ENCODE measurements around the gene KRTAP21-2. TPM values are rescaled to one million over a fixed set of nuclear protein-coding genes. Genes with fewer than 3 reads are reported as not detected.

KRTAP21-2 gene
- total and polyA plus RNA-seq, 2 experiments from 2014 or later, result not detected

DNA sequence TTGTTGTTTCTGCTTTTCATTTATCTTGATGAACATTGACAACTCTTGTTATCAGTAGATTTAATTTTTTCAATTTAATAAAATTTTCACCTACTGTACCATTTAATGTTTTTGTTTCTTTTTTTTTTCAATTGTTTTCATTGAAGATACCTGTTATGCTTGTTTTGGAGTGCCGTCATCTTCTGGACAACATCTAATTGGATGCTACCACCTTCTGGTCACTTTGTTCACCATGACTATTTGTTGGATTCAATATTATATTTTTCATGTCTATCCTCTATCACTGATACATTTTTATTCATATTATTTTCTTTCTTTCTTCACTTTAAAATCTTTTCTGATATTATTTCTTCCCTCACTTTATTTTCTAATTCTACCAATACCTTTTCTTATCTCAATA lies 14.0 kb downstream of the KRTAP21-2 start:
- H3K4me3 Mint-ChIP-seq, result no peak overlapping the region
- no peaks in the 10 kb centered on the region for H3K36me3 Mint-ChIP-seq (ENCODE audit: low read depth)
- H3K27me3 Mint-ChIP-seq (ENCODE audit: insufficient read depth, low read depth, poor library complexity), result no peaks in the 10 kb centered on the region
- ATAC-seq (no peak), DNase-seq (ENCODE audit: low spot score) (no peak)
- no peaks in the 10 kb centered on the region for H3K27me3 ChIP-seq (ENCODE audit: insufficient read depth)
- no peak overlapping the region for H3K27ac Mint-ChIP-seq
- H3K27ac ChIP-seq (ENCODE audit: low read depth), result no peak overlapping the region
- no peaks in the 10 kb centered on the region for H3F3A ChIP-seq (replicated peaks; ENCODE audit: low read depth)
- no peaks in the 10 kb centered on the region for H3K4me1 Mint-ChIP-seq
- H2AFZ ChIP-seq, result no peak overlapping the region
- H3K9me2 ChIP-seq (ENCODE audit: insufficient read depth), result no peaks in the 10 kb centered on the region
- no peak overlapping the region for H3K4me3 ChIP-seq
- H3K36me3 ChIP-seq (ENCODE audit: insufficient read depth), result no peaks in the 10 kb centered on the region
- H3K79me2 ChIP-seq (replicated peaks; ENCODE audit: insufficient read depth), result no peaks in the 10 kb centered on the region
- no peaks in the 10 kb centered on the region for H4K20me1 ChIP-seq (replicated peaks; ENCODE audit: insufficient read depth)
- no peaks in the 10 kb centered on the region for H3K9me3 Mint-ChIP-seq
- TF ChIP-seq POLR2AphosphoS5 (IDR thresholded peaks at IDR 0.05; ENCODE audit: low read depth) (no peak), NANOG (IDR thresholded peaks at IDR 0.05; ENCODE audit: borderline replicate concordance) (no peak), ZNF331 (CRISPR knock-in tag; IDR thresholded peaks at IDR 0.05; ENCODE audit: low read depth) (no peak), JUNB (IDR thresholded peaks at IDR 0.05; ENCODE audit: unreplicated experiment) (no peak), STAT1 (IDR thresholded peaks at IDR 0.05; ENCODE audit: unreplicated experiment) (no peak)
- TF ChIP-seq, protein P1, sequence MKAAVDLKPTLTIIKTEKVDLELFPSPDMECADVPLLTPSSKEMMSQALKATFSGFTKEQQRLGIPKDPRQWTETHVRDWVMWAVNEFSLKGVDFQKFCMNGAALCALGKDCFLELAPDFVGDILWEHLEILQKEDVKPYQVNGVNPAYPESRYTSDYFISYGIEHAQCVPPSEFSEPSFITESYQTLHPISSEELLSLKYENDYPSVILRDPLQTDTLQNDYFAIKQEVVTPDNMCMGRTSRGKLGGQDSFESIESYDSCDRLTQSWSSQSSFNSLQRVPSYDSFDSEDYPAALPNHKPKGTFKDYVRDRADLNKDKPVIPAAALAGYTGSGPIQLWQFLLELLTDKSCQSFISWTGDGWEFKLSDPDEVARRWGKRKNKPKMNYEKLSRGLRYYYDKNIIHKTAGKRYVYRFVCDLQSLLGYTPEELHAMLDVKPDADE (IDR thresholded peaks at IDR 0.05), result no peak
- TF ChIP-seq, protein P2, sequence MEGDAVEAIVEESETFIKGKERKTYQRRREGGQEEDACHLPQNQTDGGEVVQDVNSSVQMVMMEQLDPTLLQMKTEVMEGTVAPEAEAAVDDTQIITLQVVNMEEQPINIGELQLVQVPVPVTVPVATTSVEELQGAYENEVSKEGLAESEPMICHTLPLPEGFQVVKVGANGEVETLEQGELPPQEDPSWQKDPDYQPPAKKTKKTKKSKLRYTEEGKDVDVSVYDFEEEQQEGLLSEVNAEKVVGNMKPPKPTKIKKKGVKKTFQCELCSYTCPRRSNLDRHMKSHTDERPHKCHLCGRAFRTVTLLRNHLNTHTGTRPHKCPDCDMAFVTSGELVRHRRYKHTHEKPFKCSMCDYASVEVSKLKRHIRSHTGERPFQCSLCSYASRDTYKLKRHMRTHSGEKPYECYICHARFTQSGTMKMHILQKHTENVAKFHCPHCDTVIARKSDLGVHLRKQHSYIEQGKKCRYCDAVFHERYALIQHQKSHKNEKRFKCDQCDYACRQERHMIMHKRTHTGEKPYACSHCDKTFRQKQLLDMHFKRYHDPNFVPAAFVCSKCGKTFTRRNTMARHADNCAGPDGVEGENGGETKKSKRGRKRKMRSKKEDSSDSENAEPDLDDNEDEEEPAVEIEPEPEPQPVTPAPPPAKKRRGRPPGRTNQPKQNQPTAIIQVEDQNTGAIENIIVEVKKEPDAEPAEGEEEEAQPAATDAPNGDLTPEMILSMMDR (conservative IDR thresholded peaks at IDR 0.05; ENCODE audit: low read depth in 2 of 2), result peak in 1 of 2 experiments; percentile 35; a peak in 1 of 4 replicates
- H3K4me1 ChIP-seq (ENCODE audit: insufficient read depth), result no peaks in the 10 kb centered on the region
- H3K4me2 ChIP-seq, result no peak overlapping the region

DNA sequence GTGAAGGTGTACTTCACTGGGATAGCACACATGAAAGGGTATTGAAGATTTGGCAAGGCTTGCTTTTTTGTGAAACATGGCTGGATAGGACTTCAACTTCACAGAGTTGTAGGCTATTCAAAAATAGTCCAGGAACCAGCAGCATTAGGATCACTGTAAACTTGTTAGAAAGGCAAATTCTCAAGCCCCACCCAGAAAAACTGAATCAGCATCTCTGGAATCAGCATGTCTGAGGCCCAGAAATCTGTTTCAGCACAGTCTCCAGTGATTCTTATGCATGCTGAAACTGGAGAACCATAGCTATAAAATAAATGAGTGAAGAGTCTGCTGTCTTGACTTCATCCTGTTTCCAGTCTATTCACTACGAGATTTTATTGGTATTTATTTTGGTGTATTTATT lies 20.3 kb downstream of the KRTAP21-2 start:
- Mint-ChIP-seq H3K9me3 (no peaks in the 10 kb centered on the region), H3K27ac (no peak overlapping the region), H3K27me3 (ENCODE audit: insufficient read depth, low read depth, poor library complexity) (peaks cover 3% of the 10 kb centered on the region), H3K36me3 (ENCODE audit: low read depth) (no peaks in the 10 kb centered on the region), H3K4me3 (no peak overlapping the region), H3K4me1 (no peaks in the 10 kb centered on the region)
- ATAC-seq (no peak), DNase-seq (ENCODE audit: low spot score) (no peak)
- Histone ChIP-seq H3K79me2 (replicated peaks; ENCODE audit: insufficient read depth) (no peaks in the 10 kb centered on the region), H3K4me2 (no peak overlapping the region), H3K4me3 (no peak overlapping the region), H3K27me3 (ENCODE audit: insufficient read depth) (no peaks in the 10 kb centered on the region), H3F3A (replicated peaks; ENCODE audit: low read depth) (no peaks in the 10 kb centered on the region), H2AFZ (peak overlapping the region; percentile 67; the same call in 1 of the 2 replicates), H4K20me1 (replicated peaks; ENCODE audit: insufficient read depth) (no peaks in the 10 kb centered on the region), H3K9me2 (ENCODE audit: insufficient read depth) (peaks cover 2% of the 10 kb centered on the region; the same call in 1 of the 2 replicates), H3K36me3 (ENCODE audit: insufficient read depth) (no peaks in the 10 kb centered on the region), H3K4me1 (ENCODE audit: insufficient read depth) (no peaks in the 10 kb centered on the region), H3K27ac (ENCODE audit: low read depth) (no peak overlapping the region)
- TF ChIP-seq, protein P2 (conservative IDR thresholded peaks at IDR 0.05; ENCODE audit: low read depth in 2 of 2), result no peak
- TF ChIP-seq NANOG (IDR thresholded peaks at IDR 0.05; ENCODE audit: borderline replicate concordance) (no peak), STAT1 (IDR thresholded peaks at IDR 0.05; ENCODE audit: unreplicated experiment) (no peak), ZNF331 (CRISPR knock-in tag; IDR thresholded peaks at IDR 0.05; ENCODE audit: low read depth) (no peak)
- TF ChIP-seq, protein P3, sequence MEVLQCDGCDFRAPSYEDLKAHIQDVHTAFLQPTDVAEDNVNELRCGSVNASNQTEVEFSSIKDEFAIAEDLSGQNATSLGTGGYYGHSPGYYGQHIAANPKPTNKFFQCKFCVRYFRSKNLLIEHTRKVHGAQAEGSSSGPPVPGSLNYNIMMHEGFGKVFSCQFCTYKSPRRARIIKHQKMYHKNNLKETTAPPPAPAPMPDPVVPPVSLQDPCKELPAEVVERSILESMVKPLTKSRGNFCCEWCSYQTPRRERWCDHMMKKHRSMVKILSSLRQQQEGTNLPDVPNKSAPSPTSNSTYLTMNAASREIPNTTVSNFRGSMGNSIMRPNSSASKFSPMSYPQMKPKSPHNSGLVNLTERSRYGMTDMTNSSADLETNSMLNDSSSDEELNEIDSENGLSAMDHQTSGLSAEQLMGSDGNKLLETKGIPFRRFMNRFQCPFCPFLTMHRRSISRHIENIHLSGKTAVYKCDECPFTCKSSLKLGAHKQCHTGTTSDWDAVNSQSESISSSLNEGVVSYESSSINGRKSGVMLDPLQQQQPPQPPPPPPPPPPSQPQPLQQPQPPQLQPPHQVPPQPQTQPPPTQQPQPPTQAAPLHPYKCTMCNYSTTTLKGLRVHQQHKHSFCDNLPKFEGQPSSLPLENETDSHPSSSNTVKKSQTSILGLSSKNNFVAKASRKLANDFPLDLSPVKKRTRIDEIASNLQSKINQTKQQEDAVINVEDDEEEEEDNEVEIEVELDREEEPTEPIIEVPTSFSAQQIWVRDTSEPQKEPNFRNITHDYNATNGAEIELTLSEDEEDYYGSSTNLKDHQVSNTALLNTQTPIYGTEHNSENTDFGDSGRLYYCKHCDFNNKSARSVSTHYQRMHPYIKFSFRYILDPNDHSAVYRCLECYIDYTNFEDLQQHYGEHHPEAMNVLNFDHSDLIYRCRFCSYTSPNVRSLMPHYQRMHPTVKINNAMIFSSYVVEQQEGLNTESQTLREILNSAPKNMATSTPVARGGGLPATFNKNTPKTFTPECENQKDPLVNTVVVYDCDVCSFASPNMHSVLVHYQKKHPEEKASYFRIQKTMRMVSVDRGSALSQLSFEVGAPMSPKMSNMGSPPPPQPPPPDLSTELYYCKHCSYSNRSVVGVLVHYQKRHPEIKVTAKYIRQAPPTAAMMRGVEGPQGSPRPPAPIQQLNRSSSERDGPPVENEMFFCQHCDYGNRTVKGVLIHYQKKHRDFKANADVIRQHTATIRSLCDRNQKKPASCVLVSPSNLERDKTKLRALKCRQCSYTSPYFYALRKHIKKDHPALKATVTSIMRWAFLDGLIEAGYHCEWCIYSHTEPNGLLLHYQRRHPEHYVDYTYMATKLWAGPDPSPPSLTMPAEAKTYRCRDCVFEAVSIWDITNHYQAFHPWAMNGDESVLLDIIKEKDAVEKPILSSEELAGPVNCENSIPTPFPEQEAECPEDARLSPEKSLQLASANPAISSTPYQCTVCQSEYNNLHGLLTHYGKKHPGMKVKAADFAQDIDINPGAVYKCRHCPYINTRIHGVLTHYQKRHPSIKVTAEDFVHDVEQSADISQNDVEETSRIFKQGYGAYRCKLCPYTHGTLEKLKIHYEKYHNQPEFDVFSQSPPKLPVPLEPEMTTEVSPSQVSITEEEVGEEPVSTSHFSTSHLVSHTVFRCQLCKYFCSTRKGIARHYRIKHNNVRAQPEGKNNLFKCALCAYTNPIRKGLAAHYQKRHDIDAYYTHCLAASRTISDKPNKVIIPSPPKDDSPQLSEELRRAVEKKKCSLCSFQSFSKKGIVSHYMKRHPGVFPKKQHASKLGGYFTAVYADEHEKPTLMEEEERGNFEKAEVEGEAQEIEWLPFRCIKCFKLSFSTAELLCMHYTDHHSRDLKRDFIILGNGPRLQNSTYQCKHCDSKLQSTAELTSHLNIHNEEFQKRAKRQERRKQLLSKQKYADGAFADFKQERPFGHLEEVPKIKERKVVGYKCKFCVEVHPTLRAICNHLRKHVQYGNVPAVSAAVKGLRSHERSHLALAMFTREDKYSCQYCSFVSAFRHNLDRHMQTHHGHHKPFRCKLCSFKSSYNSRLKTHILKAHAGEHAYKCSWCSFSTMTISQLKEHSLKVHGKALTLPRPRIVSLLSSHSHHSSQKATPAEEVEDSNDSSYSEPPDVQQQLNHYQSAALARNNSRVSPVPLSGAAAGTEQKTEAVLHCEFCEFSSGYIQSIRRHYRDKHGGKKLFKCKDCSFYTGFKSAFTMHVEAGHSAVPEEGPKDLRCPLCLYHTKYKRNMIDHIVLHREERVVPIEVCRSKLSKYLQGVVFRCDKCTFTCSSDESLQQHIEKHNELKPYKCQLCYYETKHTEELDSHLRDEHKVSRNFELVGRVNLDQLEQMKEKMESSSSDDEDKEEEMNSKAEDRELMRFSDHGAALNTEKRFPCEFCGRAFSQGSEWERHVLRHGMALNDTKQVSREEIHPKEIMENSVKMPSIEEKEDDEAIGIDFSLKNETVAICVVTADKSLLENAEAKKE (CRISPR knock-in tag; IDR thresholded peaks at IDR 0.05), result no peak

Data from GM23338 (cell line).